Neuronal stem cell (in vitro differentiated cells): ENCODE measurements around the gene MAPKAP1.

ENCODE experiments used
- DNase-seq: peaks from one replicate; pipeline ENCODE4 v3.0.0-alpha.2; 2013; ENCODE audit warnings: low spot score
- H2AFZ ChIP-seq: one replicate; pipeline ENCODE4 v1.6.1; 2013; ENCODE audit warnings: mild to moderate bottlenecking, low read length, inconsistent platforms
- H2AK5ac ChIP-seq: 2 replicates; pipeline ENCODE4 v1.6.1; 2013; ENCODE audit warnings: low read depth, mild to moderate bottlenecking, inconsistent platforms, low read length, moderate library complexity, mixed read lengths
- H2BK120ac ChIP-seq: 2 replicates; pipeline ENCODE4 v1.6.1; 2013; ENCODE audit warnings: low read depth, mild to moderate bottlenecking, inconsistent platforms, low read length, moderate library complexity, mixed read lengths
- H2BK12ac ChIP-seq: one replicate; pipeline ENCODE4 v1.6.1; 2013; ENCODE audit warnings: low read length, inconsistent platforms
- H2BK15ac ChIP-seq: 2 replicates; pipeline ENCODE4 v1.6.1; 2013; ENCODE audit warnings: mild to moderate bottlenecking, low read length, inconsistent platforms, mixed read lengths
- H2BK5ac ChIP-seq: one replicate; pipeline ENCODE4 v1.6.1; 2013; ENCODE audit warnings: inconsistent platforms, mild to moderate bottlenecking, low read length, moderate library complexity
- H3K14ac ChIP-seq: one replicate; pipeline ENCODE4 v1.6.1; 2013; ENCODE audit warnings: low read length, inconsistent platforms
- H3K18ac ChIP-seq: 2 replicates; pipeline ENCODE4 v1.6.1; 2013; ENCODE audit warnings: low read length, inconsistent platforms
- H3K23ac ChIP-seq: 2 replicates; pipeline ENCODE4 v1.6.1; 2013; ENCODE audit warnings: low read depth, mild to moderate bottlenecking, mixed read lengths, low read length, inconsistent platforms; ENCODE audit not compliant: poor library complexity
- H3K27ac ChIP-seq: replicated peaks from 3 replicates; pipeline ENCODE4 v1.5.1; 2013; ENCODE audit warnings: low read length, inconsistent platforms
- H3K27me3 ChIP-seq, 3 experiments: 2 replicates each; pipeline ENCODE4 v1.6.1; 2013; ENCODE audit warnings: low read length in 3 of 3, mild to moderate bottlenecking in 2 of 3, inconsistent platforms in 1 of 3, low read depth in 1 of 3, mixed read lengths in 1 of 3, moderate library complexity in 1 of 3; ENCODE audit not compliant: control insufficient read depth in 3 of 3, insufficient read depth in 3 of 3
- H3K36me3 ChIP-seq, 2 donors: replicated peaks in 1 of 2; 2 replicates each; pipeline ENCODE4 v1.6.1; 2013; ENCODE audit warnings: low read length in 2 of 2; ENCODE audit not compliant: control insufficient read depth in 2 of 2, insufficient read depth in 2 of 2
- H3K4ac ChIP-seq: 2 replicates; pipeline ENCODE4 v1.6.1; 2013; ENCODE audit warnings: inconsistent platforms, mild to moderate bottlenecking, low read length, moderate library complexity
- H3K4me1 ChIP-seq, 2 donors: 1 replicate in 1 of 2; 2 replicates in 1 of 2; pipeline ENCODE4 v1.6.1; 2013; ENCODE audit warnings: low read length in 2 of 2, low read depth in 1 of 2; ENCODE audit not compliant: control insufficient read depth in 2 of 2, insufficient read depth in 1 of 2
- H3K4me2 ChIP-seq: one replicate; pipeline ENCODE4 v1.6.1; 2013; ENCODE audit warnings: mild to moderate bottlenecking, low read length, inconsistent platforms; ENCODE audit not compliant: insufficient read depth, poor library complexity, severe bottlenecking
- H3K4me3 ChIP-seq, 2 donors: 2 replicates each; pipeline ENCODE4 v1.5.1; 2013; ENCODE audit warnings: low read length in 2 of 2, mild to moderate bottlenecking in 2 of 2, inconsistent platforms in 1 of 2, moderate library complexity in 1 of 2
- H3K79me1 ChIP-seq: one replicate; pipeline ENCODE4 v1.6.1; 2013; ENCODE audit warnings: low read depth, mild to moderate bottlenecking, inconsistent platforms, low read length, moderate library complexity
- H3K9ac ChIP-seq: one replicate; pipeline ENCODE4 v1.6.1; 2013; ENCODE audit warnings: mild to moderate bottlenecking, low read depth, low read length, inconsistent platforms; ENCODE audit not compliant: poor library complexity
- H3K9me3 ChIP-seq, 2 donors: replicated peaks in 1 of 2; 2 replicates each; pipeline versions ENCODE3 to v1.6.1; 2013; ENCODE audit warnings: low read length in 2 of 2, mild to moderate bottlenecking in 2 of 2, inconsistent platforms in 1 of 2, low read depth in 1 of 2, mixed read lengths in 1 of 2, moderate library complexity in 1 of 2; ENCODE audit not compliant: control insufficient read depth in 2 of 2, insufficient read depth in 1 of 2
- H4K8ac ChIP-seq: one replicate; pipeline ENCODE4 v1.6.1; 2013; ENCODE audit warnings: low read depth, mild to moderate bottlenecking, inconsistent platforms, low read length, moderate library complexity
- H4K91ac ChIP-seq: one replicate; pipeline ENCODE4 v1.6.1; 2013; ENCODE audit warnings: low read length, low read depth, mild to moderate bottlenecking, inconsistent platforms; ENCODE audit not compliant: poor library complexity
- WGBS, 2 donors: extraction: QIAGEN DNeasy Blood & Tissue Kit; methylation state at CpG; one replicate each; pipeline ENCODE4 v1.1.7; 2013; ENCODE audit warnings: missing lambda C conversion rate in 2 of 2, mixed read lengths in 1 of 2; ENCODE audit not compliant: insufficient read length in 2 of 2, insufficient replicate concordance in 1 of 2; ENCODE audit errors: extremely low coverage in 2 of 2; 5-methylcytosine and 5-hydroxymethylcytosine counted together

Gene MAPKAP1

DNA sequence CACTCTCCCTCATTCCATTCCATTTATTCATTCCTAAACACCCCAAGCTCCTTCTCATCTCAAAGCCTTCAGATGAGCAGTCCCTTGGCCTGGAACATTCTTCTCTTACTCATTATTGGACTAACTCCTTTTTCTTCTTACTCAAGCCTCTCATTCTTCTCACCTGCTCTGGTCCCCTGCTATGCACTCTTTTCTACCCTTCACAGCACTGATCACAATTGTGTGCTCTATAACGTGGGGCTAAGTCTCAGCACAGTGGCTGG, 212.4 kb downstream of the MAPKAP1 start:
- H3K79me1 ChIP-seq, result no peaks in the 10 kb centered on the region
- no peaks in the 10 kb centered on the region for H3K27me3 ChIP-seq
- H3K23ac ChIP-seq, result no peak overlapping the region
- no peak overlapping the region for H2BK5ac ChIP-seq
- no peak overlapping the region for H3K9ac ChIP-seq
- H3K18ac ChIP-seq, result no peak overlapping the region
- H3K4me2 ChIP-seq, result no peak overlapping the region
- H4K91ac ChIP-seq, result no peak overlapping the region
- H2BK12ac ChIP-seq, result no peak overlapping the region
- no peak overlapping the region for H3K27ac ChIP-seq
- no peak overlapping the region for H4K8ac ChIP-seq
- no peak overlapping the region for H2AK5ac ChIP-seq
- H3K4me1 ChIP-seq, result peaks cover 0 to 3% of the 10 kb centered on the region in 2 donors
- no peak for DNase-seq
- H2BK15ac ChIP-seq, result no peak overlapping the region
- no CpG with 5 or more reads among the region's 1 CpG for WGBS, 2 donors
- no peak overlapping the region for H3K14ac ChIP-seq
- H3K36me3 ChIP-seq, result no peaks in the 10 kb centered on the region
- H3K4me3 ChIP-seq, result no peak overlapping the region
- H2AFZ ChIP-seq, result no peak overlapping the region
- no peaks in the 10 kb centered on the region for H3K9me3 ChIP-seq
- H3K4ac ChIP-seq, result no peak overlapping the region
- no peak overlapping the region for H2BK120ac ChIP-seq

GRCh38 chr9:125493881-125494652, 212.9 kb downstream of the MAPKAP1 start:
- H3K4me1 ChIP-seq, result peaks cover 0 to 3% of the 10 kb centered on the region in 2 donors
- no CpG with 5 or more reads among the region's 12 CpGs for WGBS, 2 donors
- no peak overlapping the region for H3K27ac ChIP-seq
- no peak overlapping the region for H2BK12ac ChIP-seq
- no peak overlapping the region for H3K18ac ChIP-seq
- H3K79me1 ChIP-seq, result no peaks in the 10 kb centered on the region
- no peaks in the 10 kb centered on the region for H3K9me3 ChIP-seq
- H3K4ac ChIP-seq, result no peak overlapping the region
- no peak overlapping the region for H3K4me3 ChIP-seq
- no peak overlapping the region for H2AK5ac ChIP-seq
- no peak overlapping the region for H3K14ac ChIP-seq
- no peak overlapping the region for H3K4me2 ChIP-seq
- H2BK15ac ChIP-seq, result no peak overlapping the region
- no peak overlapping the region for H3K23ac ChIP-seq
- H4K8ac ChIP-seq, result no peak overlapping the region
- H4K91ac ChIP-seq, result no peak overlapping the region
- no peaks in the 10 kb centered on the region for H3K36me3 ChIP-seq
- H2BK120ac ChIP-seq, result no peak overlapping the region
- H3K9ac ChIP-seq, result no peak overlapping the region
- H2AFZ ChIP-seq, result no peak overlapping the region
- no peaks in the 10 kb centered on the region for H3K27me3 ChIP-seq
- DNase-seq, result no peak
- no peak overlapping the region for H2BK5ac ChIP-seq

DNA sequence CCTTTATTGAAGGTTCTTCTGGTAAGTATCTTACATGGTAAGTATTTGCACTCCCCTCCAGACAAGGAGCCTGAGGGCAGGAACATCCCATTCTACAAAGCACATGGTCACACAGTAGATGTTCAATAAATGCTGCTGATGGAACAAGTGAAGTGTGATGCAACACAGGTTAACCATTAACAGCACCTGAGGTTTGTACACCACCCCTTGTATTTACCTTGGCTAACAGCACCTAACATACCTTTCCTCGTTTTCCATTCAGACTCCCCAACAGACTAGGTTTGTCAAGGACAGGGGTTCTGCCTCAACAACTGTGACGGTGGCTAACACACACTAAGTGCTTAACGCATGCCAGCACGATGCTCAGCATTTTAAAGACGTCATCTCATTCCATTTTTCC, 213.6 kb downstream of the MAPKAP1 start:
- Histone ChIP-seq H3K18ac (no peak overlapping the region), H3K27me3 (no peaks in the 10 kb centered on the region), H4K91ac (no peak overlapping the region), H3K36me3 (no peaks in the 10 kb centered on the region), H2AK5ac (no peak overlapping the region), H3K9me3 (no peaks in the 10 kb centered on the region), H3K27ac (no peak overlapping the region), H2BK15ac (no peak overlapping the region), H2AFZ (no peak overlapping the region), H3K4me3 (no peak overlapping the region), H4K8ac (no peak overlapping the region), H3K14ac (no peak overlapping the region), H2BK120ac (no peak overlapping the region), H3K9ac (no peak overlapping the region), H3K79me1 (no peaks in the 10 kb centered on the region), H3K4me2 (no peak overlapping the region), H3K23ac (no peak overlapping the region), H2BK12ac (no peak overlapping the region), H2BK5ac (no peak overlapping the region), H3K4ac (no peak overlapping the region), H3K4me1 (peaks cover 0 to 3% of the 10 kb centered on the region in 2 donors)
- DNase-seq, result no peak
- WGBS, 2 donors, result no CpG with 5 or more reads among the region's 5 CpGs

- Histone ChIP-seq H2AFZ (no peak overlapping the region), H4K8ac (no peak overlapping the region), H3K9me3 (no peaks in the 10 kb centered on the region), H3K14ac (no peak overlapping the region), H2BK120ac (no peak overlapping the region), H3K18ac (no peak overlapping the region), H3K4me3 (no peak overlapping the region), H4K91ac (no peak overlapping the region), H3K27me3 (no peaks in the 10 kb centered on the region), H3K4ac (no peak overlapping the region), H3K23ac (no peak overlapping the region), H3K27ac (no peak overlapping the region), H3K4me1 (peaks cover 0 to 3% of the 10 kb centered on the region in 2 donors), H2BK12ac (no peak overlapping the region), H3K79me1 (no peaks in the 10 kb centered on the region), H2BK15ac (no peak overlapping the region), H3K36me3 (no peaks in the 10 kb centered on the region), H3K4me2 (no peak overlapping the region), H2AK5ac (no peak overlapping the region), H2BK5ac (no peak overlapping the region), H3K9ac (no peak overlapping the region)
- no peak for DNase-seq
- WGBS, 2 donors, result no CpG with 5 or more reads among the region's 2 CpGs
Measured at GRCh38 chr9:125492719-125493118, 214.3 kb downstream of the MAPKAP1 start.
